Measurements from ENCODE around the gene SLC30A7.
"Not testable (repeated sequence)": the region's sequence is repeated elsewhere in the genome, so short reads cannot be mapped to it uniquely, and the experiment has no call there.

SLC30A7 gene

DNA sequence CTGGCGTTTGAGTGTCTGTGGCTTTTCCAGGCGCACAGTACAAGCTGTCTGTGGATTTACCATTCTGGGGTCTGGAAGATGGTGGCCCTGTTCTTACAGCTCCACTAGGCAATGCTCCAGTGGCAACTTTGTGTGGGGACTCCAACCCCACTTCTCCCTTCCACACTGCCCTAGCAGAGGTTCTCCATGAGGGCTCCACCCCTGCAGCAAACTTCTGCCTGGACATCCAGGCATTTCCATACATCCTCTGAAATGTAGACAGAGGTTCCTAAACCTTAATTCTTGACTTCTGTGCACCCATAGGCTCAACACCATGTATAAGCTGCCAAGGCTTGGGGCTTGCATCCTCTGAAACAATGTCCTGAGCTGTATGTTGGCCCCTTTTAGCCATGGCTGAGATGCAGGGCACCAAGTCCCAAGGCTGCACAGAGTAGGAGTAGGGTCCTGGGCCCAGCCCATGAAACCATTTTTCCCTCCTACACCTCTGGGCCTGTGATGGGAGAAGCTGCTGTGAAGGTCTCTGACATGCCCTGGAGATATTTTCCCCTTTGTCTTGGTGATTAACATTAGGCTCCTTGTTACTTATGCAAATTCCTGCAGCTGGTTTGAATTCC, 5.9 kb upstream of the SLC30A7 start:
- DNase-seq (ENCODE audit: low spot score), result not testable (repeated sequence)

DNA sequence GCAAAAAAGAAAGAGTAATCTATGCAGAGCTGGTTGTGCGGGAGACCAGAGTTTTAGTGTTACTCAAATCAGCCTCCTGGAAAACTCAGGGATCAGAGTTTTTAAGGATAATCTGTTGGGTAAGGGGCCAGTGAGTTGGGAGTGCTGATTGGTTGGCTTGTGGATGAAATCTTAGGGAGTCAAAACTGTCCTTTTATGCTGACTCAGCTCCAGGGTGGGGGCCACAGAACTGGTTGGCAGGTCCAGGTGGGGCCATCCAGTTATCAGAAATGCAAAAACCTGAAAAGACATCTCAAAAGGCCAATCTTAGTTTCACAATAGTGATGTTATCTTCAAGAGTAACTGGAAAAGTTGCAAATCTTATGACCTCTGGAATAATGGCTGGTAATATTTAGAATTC, 4.5 kb upstream of the SLC30A7 start:
- no peak for DNase-seq (ENCODE audit: low spot score)

DNA sequence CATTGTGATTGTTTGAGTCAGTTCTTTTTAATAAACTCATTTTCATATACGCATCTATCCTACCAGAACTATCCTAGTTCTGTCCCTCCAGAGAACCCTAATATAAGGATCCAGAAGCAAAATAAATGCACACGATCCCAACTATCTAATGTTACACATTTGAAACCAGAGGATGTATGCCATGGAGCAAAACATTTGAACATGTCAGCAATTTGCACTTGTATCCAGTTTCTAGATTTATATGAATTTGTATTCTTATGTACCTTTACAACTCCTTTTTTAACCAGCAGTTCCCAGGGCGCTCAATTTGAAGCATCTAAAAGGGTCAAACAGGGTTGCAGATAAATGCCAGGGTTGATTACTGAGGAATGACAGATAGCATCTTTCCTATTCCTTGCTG, 3.3 kb upstream of the SLC30A7 start:
- DNase-seq (ENCODE audit: low spot score), result no peak

DNA sequence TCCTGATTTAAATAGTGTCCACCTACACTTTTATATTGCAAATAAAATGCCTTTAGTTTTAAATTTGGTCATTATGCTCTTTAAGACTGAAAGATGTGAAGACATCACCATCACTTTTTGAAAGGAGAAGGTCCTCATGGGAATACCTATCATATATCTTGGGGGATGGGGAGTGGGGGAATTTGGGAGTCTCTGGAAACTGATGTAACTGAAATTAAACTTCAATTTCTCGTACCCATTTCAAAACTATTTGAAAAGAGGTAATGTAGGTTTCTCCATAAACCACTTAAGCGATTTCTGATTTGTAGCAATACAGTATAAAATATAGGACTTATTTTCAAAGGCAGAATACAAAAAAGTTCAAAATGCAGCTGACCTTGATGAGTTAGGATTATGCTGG, 2.2 kb upstream of the SLC30A7 start:
- DNase-seq (ENCODE audit: low spot score), result no peak

DNA sequence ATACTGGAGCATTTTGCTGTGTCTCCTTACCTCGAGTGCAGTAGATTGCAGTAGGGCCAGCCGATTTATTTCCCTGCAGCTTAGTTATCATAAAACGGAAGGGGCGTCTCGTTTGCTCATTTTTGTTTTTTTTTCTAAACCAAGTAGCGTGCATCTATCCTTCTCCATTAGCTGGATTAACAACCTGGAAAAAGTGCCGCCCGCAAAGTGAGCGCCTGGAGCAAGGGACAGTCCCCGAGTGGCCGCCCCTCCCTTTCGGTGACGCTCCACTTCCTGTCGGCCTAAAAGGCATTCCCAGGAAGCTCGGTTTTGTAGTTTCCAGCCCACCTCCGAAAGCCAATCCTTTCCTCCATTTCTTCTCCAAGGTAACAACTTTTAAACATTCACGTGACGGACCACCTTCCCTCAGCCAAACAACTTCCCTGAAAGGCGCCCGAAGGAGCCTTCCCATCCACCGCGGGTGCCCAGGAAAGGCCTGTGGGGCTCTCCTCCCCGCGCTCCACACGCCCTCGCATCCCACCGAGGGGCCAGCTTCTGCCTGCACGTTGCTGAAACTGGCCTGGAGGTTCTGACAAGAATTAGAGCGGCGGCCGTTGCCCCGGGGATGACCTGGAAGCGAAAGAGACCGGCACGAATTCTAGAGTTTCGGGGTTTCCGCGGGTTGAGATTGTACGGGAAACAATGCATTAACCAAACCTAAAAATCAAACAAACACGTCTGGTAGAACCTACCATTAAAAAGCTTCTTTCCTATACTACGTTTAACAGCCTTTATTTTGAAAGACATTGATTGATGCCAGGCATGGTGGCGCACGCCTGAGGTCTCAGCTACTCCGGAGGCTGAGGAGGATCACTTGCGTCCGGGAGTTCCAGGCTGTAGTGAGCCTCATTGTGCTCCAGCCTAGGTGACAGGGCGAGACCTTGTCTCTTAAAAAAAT, 1.0 kb upstream of the SLC30A7 start, which contains the start of gene EXTL2:
EXTL2 (minus strand) TSS at position 240 of the 937 bp plus-strand sequence. CDS start 6,085 bp downstream, outside the sequence.
- DNase-seq (ENCODE audit: low spot score), result peak; percentile 94

DNA sequence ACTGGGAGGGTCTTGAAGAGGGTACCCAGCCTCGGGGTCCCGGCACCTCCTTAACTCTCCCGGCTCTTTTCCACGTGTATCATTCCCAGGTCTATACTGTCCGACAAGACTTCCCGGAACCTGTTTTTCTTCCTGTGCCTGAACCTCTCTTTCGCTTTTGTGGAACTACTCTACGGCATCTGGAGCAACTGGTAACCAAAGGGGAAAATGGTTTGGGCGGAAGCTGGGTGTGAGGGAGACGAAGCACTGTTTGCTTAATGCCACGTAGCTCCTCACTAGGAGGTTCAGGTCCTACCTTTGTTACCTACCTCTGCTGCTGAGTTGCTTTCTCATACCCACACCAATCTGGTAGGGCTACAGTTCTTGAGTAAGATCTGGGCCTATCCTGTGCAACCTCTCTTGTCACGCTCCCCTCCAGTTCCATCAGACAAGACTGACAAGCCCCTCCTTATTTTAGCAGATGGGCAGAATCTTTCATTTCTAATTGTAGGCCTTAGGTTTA, 642 bp downstream of the SLC30A7 start:
- peak; percentile 48 for DNase-seq (ENCODE audit: low spot score)

DNA sequence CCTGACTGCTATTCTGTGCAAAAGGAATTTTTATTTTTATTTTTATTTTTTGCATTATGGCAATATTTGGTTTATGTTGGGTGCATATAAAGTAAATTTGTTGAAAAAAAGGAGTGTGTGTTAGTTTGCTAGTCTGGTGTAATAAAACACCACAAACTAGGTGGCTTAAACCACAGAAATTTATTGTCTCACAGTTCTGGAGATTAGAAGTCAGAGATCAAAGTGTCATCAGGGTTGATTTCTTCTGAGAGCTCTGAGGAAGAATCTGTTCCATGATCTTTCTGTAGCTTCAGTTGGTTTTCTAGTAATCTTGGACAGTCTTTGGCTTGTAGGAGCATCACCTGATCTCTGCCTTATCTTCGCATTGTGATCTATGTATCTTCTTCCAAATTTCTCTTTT, 6.5 kb downstream of the SLC30A7 start:
- no peak for DNase-seq (ENCODE audit: low spot score)

DNA sequence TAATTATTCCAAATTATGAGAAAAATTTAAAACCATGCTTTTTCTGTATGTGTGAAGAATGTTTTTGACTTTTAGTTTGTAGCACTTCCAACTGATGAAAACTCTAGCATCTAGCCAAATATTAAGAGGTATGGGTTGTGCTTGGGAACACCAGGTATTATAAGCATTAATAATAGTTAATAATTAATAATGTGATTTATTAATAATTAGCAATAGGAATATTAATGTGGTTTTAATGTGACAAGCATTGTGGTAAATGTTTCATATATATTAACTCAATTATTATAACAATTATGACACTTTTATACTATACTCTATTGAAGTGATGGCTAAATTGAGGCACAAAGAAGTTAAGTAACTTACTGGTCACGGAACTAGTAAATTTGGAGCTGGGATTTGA, 7.9 kb downstream of the SLC30A7 start:
- no peak for DNase-seq (ENCODE audit: low spot score)

DNA sequence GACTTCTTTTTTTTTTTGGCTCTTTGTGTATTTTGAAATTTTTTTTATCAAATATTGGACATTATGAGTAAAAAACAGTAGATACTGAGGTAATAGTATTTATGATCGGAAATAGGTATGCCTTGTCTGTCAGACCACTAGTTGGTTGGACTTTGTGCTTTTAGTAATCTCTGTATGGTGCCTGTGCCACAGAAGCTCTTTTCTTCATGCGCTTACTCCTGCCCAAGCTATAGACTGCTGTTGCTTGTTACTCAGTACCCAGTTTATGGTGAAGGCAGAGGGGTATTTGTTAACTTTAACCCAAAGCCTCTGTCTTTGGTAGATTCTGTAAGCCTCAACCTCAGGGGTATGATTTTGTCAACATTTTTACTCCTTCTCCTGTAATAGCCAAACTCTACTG, 8.6 kb downstream of the SLC30A7 start:
- DNase-seq (ENCODE audit: low spot score), result no peak

DNA sequence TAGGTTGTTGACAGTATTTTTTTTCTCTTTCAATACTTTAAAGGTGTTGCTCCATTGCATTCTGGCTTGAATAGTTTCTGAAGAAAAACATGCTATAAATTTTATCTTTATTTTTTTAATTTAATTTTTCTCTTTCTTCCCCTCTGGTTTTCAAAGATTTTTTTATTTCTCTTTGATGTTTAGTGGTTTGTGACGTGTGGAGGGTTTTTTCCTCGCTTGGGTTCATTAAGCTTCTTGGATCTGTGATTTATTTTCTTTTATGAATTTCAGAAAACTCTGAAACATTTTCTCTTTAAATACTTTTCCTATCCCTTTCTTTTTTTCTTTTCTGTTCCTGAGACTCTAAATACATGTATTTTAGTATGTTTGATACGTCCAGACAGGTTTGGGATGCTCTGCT, 9.3 kb downstream of the SLC30A7 start:
- DNase-seq (ENCODE audit: low spot score), result no peak

DNA sequence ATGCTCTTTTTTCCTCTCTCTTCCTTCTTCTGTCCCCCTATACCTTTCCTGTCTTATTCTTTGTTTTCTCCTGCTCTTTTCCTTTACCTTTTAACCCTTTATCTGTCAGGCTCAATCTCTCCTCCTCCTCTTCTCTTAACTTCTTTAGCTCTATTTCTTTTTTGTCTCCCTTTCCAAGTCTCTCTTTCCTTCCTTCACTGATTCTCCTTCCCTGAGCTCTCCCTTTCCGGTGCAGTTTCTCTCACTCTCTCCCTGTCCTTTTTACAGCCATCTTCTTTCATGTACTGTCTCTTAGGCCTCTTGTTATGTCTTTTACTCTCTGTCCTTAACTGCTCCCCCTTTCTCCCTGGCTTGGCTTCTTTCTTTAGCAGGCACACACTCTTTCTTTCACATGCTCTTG, 12.0 kb downstream of the SLC30A7 start:
- no peak for DNase-seq (ENCODE audit: low spot score)

DNA sequence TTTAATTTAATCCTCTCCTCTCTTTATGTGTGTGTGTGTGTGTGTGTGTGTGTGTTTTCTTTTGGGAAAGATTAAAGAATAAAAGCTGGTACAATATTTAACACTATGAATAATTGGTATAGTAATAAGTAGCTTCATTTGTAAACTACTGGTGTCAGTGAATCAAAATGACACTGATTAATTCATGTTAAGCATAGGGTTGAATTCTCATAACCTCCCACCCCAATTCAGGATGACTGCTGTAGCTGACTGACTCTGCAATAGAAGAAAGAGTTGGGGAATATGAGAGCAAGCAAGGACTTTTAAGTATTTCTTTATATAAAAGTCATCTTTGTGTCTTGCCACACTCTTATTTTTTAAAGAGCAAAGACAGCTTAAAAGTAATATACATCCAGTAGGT, 13.1 kb downstream of the SLC30A7 start:
- DNase-seq (ENCODE audit: low spot score), result no peak

DNA sequence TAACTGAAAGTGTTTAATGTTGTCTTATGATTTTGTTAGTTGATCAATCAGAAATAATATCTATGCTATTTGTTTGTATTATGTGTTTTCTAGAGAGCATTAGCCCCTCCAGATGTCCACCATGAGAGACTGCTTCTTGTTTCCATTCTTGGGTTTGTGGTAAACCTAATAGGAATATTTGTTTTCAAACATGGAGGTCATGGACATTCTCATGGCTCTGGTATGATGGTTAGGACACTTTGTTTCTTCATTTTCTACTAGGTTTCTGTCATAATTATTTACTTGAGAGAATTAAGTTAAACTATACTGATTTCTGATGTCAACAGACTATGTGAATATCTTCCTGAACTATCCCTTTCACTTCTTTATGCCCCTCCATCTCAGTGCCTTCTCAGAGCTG, 16.1 kb downstream of the SLC30A7 start:
- DNase-seq (ENCODE audit: low spot score), result no peak

DNA sequence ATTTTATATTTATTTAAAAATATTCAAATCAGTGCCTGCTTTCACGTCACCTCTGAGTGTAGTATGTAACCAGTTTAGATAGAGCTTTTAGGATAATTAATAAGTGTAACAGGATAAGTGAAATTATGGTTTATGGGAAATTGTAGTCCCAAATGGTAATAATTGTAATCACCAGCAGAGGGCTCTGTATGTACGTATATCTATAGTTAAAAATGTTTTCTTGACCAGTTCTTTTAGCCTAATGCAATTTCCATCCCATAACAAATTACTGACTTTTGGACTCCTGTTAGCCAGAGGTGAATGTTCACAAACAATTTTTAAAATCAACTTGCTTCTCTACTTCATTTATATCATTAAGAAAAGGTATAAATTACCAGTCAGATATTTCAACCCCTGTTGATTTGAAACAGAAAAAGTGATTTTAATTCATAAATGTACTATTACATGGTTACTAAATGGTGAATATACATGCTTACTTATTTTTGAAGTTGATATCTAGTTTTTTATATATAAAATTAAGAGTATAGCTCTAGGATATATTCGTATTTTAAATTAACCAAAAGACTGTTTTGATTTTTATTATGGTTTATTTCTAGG, 25.3 kb downstream of the SLC30A7 start:
- DNase-seq (ENCODE audit: low spot score), result peak; percentile 46

DNA sequence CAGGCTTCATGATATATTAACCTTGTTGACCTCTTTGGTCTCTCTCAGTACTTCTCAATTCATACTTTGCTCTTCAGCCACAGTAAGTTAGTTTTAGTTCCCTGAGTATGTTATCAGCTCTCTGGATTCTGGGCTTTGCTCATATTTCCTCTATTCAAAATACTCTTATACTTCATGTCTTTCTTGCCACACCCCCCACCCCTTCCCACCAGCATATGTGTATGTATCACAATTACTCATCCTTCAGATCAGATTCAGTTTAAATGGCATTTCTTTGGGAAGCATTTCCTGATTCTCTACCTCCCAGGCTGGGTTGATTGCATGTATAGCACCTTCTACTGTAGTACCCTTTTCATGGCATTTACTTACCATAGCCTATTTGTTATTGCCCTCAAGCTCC, 28.3 kb downstream of the SLC30A7 start:
- no peak for DNase-seq (ENCODE audit: low spot score)

DNA sequence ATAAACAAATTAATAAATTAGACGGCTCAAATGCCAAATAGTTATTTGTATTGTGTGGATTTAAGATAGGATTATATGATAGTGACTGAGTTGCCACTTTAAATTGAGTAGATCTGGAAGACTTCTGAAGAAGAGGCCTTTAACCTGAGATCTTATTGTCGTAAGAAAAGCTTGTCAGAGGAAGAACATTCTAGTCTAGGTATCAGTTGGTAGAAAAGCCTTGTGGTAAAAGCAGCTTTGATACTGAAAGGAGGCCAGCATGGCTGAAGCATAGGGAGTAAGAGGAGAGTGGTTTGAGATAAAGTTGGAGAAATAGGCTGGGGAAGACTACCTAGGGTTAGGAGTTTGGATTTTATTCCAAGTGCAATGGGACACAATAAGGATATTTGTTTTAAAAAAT, 29.1 kb downstream of the SLC30A7 start:
- DNase-seq (ENCODE audit: low spot score), result no peak

DNA sequence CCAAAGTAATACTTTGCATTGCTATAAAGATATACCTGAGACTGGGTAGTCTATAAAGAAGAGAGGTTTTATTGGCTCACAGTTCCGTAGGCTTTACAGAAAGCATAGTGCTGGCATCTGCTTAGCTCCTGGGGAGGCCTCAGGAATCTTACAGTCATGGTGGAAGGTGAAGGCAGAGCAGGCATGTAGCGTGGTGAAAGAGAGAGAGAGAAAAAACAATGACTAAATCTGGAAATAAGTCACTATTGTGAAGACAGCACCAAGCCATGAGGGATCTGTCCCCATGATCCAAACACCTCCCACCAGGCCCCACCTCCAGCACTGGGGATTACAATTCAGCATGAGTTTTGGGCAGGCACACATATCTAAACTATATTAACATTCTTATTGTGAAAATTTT, 30.4 kb downstream of the SLC30A7 start:
- DNase-seq (ENCODE audit: low spot score), result no peak

DNA sequence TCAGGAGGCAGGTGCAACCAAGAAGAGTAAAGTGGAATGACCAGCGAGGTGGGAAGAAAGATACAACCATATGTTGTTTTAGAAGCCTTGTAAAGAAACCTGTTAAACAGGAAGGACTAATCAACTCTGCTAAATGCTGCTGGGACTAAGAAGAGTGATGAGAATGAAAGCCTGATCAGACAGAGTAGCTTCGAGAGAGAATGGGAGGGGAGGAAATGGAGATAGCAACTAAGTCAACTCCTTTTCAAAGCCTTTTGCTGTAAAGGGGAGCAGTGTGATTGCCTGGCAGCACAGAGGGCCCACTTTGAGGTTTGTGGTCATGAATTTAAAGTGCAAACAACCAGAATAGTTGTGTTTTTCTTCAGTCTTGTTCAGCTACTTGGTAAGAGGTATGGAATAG, 31.4 kb downstream of the SLC30A7 start:
- DNase-seq (ENCODE audit: low spot score), result no peak

DNA sequence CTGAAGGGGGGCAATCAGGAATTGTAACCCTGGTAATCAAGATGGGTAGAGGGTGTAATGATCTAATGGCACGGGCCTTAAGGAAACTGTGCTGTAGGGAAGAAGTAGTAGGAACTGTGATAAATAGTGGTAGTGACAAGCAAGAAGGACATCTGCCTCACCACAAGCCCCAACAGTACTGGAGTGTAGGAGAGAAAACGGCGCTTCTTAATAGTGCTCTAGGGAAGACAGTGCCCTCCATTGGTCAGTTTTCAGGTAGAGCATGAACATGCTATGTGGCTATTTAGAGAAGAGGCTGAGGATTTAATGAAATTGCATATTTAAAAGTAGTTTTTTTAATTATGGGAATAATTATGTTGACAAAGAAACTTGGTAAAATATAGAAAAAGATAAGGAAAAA, 32.2 kb downstream of the SLC30A7 start:
- peak; percentile 5 for DNase-seq (ENCODE audit: low spot score)

DNA sequence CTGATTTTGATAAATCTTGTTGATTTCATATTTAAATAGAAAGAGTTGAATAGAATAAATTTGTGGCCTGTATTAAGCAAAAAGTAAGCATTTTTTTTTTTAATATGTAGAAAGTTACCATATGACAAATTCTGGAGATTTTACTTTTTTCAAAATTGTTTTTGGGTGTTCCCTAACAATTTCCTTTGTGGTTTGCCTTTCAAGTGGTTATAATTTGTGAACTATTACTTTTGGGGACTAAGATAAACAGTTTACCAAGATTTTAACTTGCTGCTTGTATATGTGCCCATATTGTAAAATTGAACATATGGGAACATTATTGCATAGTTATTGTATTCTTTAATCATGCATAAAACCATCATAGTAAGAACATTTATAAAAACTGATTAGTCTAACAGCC, 34.6 kb downstream of the SLC30A7 start:
- no peak for DNase-seq (ENCODE audit: low spot score)

DNA sequence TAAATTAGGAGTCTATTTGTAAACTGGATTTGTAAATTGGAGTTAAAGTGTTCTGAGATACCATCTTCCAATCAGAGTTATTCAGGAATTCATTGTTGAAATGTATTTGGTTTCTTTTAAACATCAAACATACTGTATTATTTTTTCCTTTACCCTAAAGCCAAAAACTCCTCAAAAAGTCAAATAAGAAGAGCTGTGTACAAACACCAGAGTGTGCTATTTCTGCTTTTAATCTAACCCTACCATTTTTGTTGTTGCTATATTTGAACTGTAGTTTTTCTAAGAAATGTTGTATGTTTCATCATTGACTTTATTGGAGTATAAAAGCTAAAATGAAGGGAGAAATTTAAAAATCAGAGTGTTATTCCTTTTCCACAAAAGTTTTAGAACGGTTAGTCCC, 35.8 kb downstream of the SLC30A7 start:
- DNase-seq (ENCODE audit: low spot score), result no peak

DNA sequence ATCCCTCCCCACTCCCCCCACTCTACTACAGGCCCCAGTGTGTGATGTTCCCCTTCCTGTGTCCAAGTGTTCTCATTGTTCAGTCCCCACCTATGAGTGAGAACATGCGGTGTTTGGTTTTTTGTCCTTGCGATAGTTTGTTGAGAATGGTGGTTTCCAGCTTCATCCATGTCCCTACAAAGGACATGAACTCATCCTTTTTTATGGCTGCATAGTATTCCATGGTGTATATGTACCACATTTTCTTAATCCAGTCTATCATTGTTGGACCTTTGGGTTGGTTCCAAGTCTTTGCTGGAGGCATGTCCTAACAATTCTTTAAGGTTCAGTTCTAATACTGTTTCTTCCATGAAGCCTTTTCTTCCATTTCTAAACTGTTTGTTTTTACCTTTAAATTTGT, 37.7 kb downstream of the SLC30A7 start:
- DNase-seq (ENCODE audit: low spot score), result not testable (repeated sequence)

Measured in SW480 (cell line).